ENCODE measurements around the gene NUMBL.

GRCh38 chr19:40726279-40726678, 35.8 kb upstream of the NUMBL start:
- TF ChIP-seq CTCF (IDR thresholded peaks at IDR 0.05; ENCODE audit: low read depth, low read length, missing input control) (no peak), RAD21 (IDR thresholded peaks at IDR 0.05) (no peak), ATF3 (IDR thresholded peaks at IDR 0.05) (no peak), YY1 (IDR thresholded peaks at IDR 0.05) (no peak), ZBTB33 (IDR thresholded peaks at IDR 0.05) (no peak), GABPA (IDR thresholded peaks at IDR 0.05 in 1 of 2, conservative IDR thresholded peaks at IDR 0.05 in 1 of 2) (no peak), EGR1 (IDR thresholded peaks at IDR 0.05; ENCODE audit: low read depth in 2 of 2) (no peak), FOXA2 (IDR thresholded peaks at IDR 0.05) (no peak), NR2F2 (IDR thresholded peaks at IDR 0.05) (no peak)

All from liver (tissue), 3 donors.